ENCODE results near the gene CAMKMT.

DNA sequence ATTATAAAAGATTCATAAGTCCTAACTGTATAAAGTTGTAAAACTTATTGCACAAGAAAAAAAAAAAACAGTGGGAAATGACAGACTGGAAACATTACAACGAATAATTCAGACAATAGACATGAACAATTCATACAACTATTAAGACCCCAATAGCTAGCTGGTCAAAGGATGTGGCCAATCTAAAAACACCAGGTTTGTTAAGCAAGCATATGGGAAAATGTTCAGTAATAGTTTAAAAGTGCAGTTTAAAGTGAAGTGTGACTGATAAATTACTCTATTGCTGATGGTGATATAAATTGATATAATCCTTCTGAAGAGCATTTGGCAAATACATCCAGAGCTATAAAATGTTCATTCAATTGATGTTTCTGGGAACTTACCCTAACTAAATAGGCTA lies 289.0 kb downstream of the CAMKMT start:
- TF ChIP-seq POLR2AphosphoS5 (IDR thresholded peaks at IDR 0.05) = no peak
- TF ChIP-seq, protein P1, sequence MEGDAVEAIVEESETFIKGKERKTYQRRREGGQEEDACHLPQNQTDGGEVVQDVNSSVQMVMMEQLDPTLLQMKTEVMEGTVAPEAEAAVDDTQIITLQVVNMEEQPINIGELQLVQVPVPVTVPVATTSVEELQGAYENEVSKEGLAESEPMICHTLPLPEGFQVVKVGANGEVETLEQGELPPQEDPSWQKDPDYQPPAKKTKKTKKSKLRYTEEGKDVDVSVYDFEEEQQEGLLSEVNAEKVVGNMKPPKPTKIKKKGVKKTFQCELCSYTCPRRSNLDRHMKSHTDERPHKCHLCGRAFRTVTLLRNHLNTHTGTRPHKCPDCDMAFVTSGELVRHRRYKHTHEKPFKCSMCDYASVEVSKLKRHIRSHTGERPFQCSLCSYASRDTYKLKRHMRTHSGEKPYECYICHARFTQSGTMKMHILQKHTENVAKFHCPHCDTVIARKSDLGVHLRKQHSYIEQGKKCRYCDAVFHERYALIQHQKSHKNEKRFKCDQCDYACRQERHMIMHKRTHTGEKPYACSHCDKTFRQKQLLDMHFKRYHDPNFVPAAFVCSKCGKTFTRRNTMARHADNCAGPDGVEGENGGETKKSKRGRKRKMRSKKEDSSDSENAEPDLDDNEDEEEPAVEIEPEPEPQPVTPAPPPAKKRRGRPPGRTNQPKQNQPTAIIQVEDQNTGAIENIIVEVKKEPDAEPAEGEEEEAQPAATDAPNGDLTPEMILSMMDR (IDR thresholded peaks at IDR 0.05) = no peak
- no peak for TF ChIP-seq POLR2A (IDR thresholded peaks at IDR 0.05)
